Hematopoietic multipotent progenitor cell treated with erythropoietin and hydrocortisone succinate and interleukin-3 and kit ligand, for 8 days (in vitro differentiated cells): ENCODE measurements around the gene HOMER1.

ENCODE experiments used
- DNase-seq: peaks from one replicate; pipeline ENCODE4 v3.0.0-alpha.2; 2015

HOMER1 gene, protein sequence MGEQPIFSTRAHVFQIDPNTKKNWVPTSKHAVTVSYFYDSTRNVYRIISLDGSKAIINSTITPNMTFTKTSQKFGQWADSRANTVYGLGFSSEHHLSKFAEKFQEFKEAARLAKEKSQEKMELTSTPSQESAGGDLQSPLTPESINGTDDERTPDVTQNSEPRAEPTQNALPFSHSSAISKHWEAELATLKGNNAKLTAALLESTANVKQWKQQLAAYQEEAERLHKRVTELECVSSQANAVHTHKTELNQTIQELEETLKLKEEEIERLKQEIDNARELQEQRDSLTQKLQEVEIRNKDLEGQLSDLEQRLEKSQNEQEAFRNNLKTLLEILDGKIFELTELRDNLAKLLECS

GRCh38 chr5:79513704-79514390 is at the start of gene HOMER1:
TSS of gene HOMER1 (minus strand) at chr5:79514134. CDS start at chr5:79512774, 1,360 bp downstream.
- peak; percentile 46 for DNase-seq

GRCh38 chr5:79563247-79563590 is 49.3 kb upstream of the HOMER1 start:
- DNase-seq = no peak

GRCh38 chr5:79562351-79563246 is 48.7 kb upstream of the HOMER1 start:
- DNase-seq = no peak

- no peak for DNase-seq
Observed at GRCh38 chr5:79561525-79561893, 47.6 kb upstream of the HOMER1 start.

- DNase-seq = no peak
Observed at GRCh38 chr5:79560771-79561524, 47.0 kb upstream of the HOMER1 start.

DNA sequence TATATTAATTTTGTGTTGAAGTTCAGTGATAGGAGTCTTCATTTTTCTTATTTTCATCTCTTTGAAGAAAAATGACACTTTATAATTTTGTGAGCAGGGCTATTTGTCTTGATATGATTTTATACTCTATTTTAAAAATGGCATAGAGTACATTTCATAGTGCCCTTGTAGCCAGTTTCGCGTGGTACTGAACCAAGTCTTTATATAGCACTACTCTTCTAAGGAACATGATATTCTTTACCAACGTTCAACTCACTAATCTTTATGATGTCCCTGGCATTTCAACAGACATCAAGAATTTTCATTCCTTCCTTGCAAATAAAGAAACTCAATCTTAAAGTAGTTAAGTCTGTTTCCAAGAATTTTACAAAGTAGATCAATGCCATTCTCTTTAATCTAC is 41.5 kb upstream of the HOMER1 start:
- no peak for DNase-seq

DNA sequence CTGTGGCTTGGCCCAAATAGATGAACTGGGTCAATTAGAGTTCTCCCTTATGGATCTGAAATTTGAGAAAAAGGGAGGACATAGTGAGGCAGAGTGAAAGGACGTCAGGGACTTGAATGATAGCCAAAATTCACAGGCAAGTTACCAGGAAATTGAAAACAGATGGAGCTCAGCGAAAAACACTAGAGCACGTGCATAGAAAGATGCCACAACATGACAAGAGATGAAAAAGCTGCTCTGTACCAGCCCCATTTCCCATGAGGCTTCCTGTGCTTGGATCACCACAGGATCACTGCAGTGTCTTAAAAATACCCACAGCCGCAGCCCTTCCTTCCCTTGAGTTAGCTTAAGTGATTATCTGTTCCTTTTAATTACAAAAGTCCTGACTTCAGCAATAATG is 39.0 kb upstream of the HOMER1 start:
- DNase-seq = no peak

DNA sequence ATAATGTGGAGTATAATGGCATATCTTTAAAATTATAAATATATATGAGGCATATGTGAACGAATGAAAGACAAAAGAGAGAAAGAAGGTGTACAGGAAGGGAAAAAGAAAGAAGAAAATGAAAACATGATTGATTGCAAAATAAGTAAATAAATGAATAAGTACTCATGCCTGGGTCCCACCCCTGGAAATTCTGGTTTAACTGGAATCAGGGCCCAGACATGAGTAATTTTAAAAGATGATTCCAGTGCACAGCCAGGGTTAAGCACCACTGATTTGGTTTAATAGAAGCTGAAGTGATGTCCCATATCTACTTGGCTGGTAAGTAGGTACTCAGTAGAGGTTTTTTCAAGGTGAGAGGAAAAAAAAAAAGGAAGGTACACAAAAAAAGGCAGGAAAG is 34.0 kb upstream of the HOMER1 start:
- DNase-seq = no peak

- no peak for DNase-seq
Observed at GRCh38 chr5:79547429-79547822, 33.5 kb upstream of the HOMER1 start.

DNA sequence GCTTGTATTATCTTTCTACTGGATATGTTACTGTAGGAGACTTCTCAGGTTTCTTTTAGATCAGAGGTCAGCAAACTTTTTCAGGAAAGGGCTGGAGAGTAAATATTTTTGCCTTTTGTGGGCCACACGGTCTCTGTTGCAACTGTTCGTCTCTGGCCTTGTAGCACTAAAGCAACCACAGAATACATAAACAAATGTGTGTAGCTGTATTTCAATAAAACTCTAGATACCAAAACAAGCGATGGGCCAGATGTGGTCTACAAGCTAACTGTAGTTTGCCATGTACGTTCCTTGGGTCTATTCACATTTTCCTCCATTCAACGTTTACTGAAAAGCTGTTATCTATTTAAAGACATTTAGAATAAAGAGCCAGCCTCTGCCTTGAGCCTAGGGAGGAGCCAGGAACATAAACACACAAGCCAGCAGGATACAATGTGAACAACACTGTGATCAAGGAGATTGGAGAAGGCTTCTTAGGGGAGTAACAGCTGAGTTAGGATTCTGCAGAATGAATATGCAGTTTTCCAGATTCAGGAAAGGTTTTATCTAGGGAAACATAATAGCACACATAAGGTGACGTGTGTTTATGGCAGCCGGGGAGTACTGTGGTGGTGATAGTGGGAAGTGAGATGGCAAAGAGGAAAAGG is 33.0 kb upstream of the HOMER1 start:
- DNase-seq = no peak

GRCh38 chr5:79544131-79544530 is 30.2 kb upstream of the HOMER1 start:
- DNase-seq = no peak

- no peak for DNase-seq
Observed at GRCh38 chr5:79540939-79541338, 27.0 kb upstream of the HOMER1 start.

GRCh38 chr5:79536193-79536906 is 22.4 kb upstream of the HOMER1 start:
- DNase-seq = no peak

GRCh38 chr5:79535477-79536192 is 21.7 kb upstream of the HOMER1 start:
- DNase-seq = no peak

DNA sequence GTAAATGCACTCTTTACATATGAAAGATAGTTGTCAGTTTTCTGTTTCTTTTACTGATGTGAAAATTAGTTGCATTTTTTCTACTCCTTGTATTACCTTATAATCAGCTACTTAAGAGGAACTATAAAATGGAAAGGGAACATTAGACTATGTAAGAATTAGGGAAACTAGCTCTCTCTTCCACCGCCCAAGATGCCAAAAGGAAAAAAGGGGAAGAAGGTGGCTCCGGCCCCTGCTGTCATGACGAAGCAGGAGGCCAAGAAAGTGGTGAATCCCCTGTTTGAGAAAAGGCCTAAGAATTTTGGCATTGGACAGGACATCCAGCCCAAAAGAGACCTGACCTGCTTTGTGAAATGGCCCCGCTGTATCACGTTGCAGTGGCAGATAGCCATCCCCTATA is 15.2 kb upstream of the HOMER1 start:
- DNase-seq = no peak

- DNase-seq = no peak
Observed at GRCh38 chr5:79527431-79527830, 13.5 kb upstream of the HOMER1 start.

DNA sequence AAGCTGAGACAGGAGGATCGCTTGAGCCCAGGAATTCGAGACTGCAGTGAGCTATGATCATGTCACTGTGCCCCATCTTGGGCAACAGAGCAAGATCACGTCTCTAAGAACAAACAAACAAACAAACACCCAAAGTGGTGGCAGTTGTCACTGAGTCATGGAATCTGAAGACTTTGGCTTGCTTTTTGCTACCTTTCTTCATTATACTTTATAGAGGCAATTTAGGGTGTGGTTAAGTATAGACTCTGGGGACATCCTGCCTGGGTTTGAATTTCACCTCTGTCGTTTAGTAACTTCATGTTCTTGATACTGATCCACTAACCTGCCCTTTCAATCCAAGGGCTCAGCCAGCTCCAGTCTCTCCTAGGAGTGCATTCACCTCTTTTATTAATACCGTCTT is 13.0 kb upstream of the HOMER1 start:
- DNase-seq = no peak

DNA sequence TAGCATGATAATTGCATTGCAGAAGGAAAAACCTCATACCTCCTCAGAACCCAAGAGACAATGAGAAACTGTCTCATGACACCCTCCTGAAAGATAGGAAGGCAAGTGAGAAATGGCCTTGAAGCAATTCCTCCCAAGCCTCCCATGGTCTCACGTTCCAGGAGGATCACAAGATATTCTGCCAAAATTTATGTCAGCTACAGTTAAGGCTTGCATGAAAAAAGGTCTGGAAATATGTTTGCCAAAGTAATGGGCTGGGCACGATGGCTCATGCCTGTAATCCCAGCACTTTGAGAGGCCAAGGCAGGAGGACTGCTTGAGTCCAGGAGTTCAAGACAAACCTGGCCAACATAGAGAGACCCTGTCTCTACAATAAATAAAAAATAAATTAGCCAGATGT is 12.6 kb upstream of the HOMER1 start:
- DNase-seq = no peak

- no peak for DNase-seq
Observed at GRCh38 chr5:79521156-79521555, 7.2 kb upstream of the HOMER1 start.

DNA sequence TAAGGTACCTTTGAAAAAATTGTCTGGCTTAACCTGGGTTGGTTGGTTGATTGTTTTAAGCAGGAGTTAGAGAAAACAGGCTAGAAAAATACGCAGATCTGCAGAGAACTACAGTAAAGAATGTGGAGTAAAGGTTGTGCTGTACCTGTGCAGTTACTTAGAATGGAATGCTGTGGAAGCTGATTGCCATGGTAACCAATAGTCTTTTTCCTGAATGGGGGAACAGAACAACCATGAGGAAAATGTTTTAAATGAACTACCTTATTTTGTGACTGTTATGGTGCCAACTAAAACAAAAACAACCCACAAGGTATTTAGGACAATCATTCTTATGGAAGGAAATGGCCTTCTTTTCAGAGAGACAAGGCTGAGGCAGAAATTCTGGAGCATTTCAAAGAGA is 4.8 kb upstream of the HOMER1 start:
- DNase-seq = no peak

GRCh38 chr5:79517601-79518000 is 3.7 kb upstream of the HOMER1 start:
- DNase-seq = no peak
